ENCODE measurements around the gene SLMAP.

SLMAP gene

GRCh38 chr3:57755741-57756527 lies at the start of gene SLMAP:
TSS of gene SLMAP (plus strand) at chr3:57756309. CDS start at chr3:57757652, 1,343 bp downstream.
- peak; percentile 87 to 90 for DNase-seq (ENCODE audit: low read depth in 2 of 2)

GRCh38 chr3:57706462-57706861 lies 49.6 kb upstream of the SLMAP start:
- no peak for DNase-seq (ENCODE audit: low read depth in 2 of 2)

GRCh38 chr3:57709031-57709430 lies 47.1 kb upstream of the SLMAP start:
- no peak for DNase-seq (ENCODE audit: low read depth in 2 of 2)

- no peak for DNase-seq (ENCODE audit: low read depth in 2 of 2)
Measured at GRCh38 chr3:57709559-57709958, 46.5 kb upstream of the SLMAP start.

- no peak for DNase-seq (ENCODE audit: low read depth in 2 of 2)
Measured at GRCh38 chr3:57715686-57716085, 40.4 kb upstream of the SLMAP start.

- no peak for DNase-seq (ENCODE audit: low read depth in 2 of 2)
Measured at GRCh38 chr3:57717205-57717868, 38.8 kb upstream of the SLMAP start.

- DNase-seq (ENCODE audit: low read depth in 2 of 2), result no peak
Measured at GRCh38 chr3:57718118-57718517, 38.0 kb upstream of the SLMAP start.

GRCh38 chr3:57726397-57726796 lies 29.7 kb upstream of the SLMAP start:
- DNase-seq (ENCODE audit: low read depth in 2 of 2), result no peak

GRCh38 chr3:57727106-57727505 lies 29.0 kb upstream of the SLMAP start:
- no peak for DNase-seq (ENCODE audit: low read depth in 2 of 2)

- DNase-seq (ENCODE audit: low read depth in 2 of 2), result no peak
Measured at GRCh38 chr3:57729334-57730045, 26.6 kb upstream of the SLMAP start.

GRCh38 chr3:57730682-57731081 lies 25.4 kb upstream of the SLMAP start:
- no peak for DNase-seq (ENCODE audit: low read depth in 2 of 2)

- DNase-seq (ENCODE audit: low read depth in 2 of 2), result no peak
Measured at GRCh38 chr3:57731311-57731710, 24.8 kb upstream of the SLMAP start.

- DNase-seq (ENCODE audit: low read depth in 2 of 2), result no peak
Measured at GRCh38 chr3:57733790-57734189, 22.3 kb upstream of the SLMAP start.

- no peak for DNase-seq (ENCODE audit: low read depth in 2 of 2)
Measured at GRCh38 chr3:57735405-57735804, 20.7 kb upstream of the SLMAP start.

- no peak for DNase-seq (ENCODE audit: low read depth in 2 of 2)
Measured at GRCh38 chr3:57737840-57738239, 18.3 kb upstream of the SLMAP start.

GRCh38 chr3:57738391-57738790 lies 17.7 kb upstream of the SLMAP start:
- no peak for DNase-seq (ENCODE audit: low read depth in 2 of 2)

GRCh38 chr3:57740027-57740426 lies 16.1 kb upstream of the SLMAP start:
- no peak for DNase-seq (ENCODE audit: low read depth in 2 of 2)

- DNase-seq (ENCODE audit: low read depth in 2 of 2), result no peak
Measured at GRCh38 chr3:57743496-57743895, 12.6 kb upstream of the SLMAP start.

GRCh38 chr3:57745101-57745500 lies 11.0 kb upstream of the SLMAP start:
- no peak for DNase-seq (ENCODE audit: low read depth in 2 of 2)

GRCh38 chr3:57746156-57747010 lies 9.7 kb upstream of the SLMAP start:
- no peak for DNase-seq (ENCODE audit: low read depth in 2 of 2)

- DNase-seq (ENCODE audit: low read depth in 2 of 2), result no peak
Measured at GRCh38 chr3:57749542-57749941, 6.6 kb upstream of the SLMAP start.

GRCh38 chr3:57752307-57752706 lies 3.8 kb upstream of the SLMAP start:
- DNase-seq (ENCODE audit: low read depth in 2 of 2), result no peak

All from stimulated activated CD4-positive, alpha-beta T cell treated with anti-CD3 and anti-CD28 coated beads, Interleukin-1b, Interleukin-23, amount 100 ng/mL, for 4 hours (primary cell).